Measurements from ENCODE around the gene GULP1.

DNA sequence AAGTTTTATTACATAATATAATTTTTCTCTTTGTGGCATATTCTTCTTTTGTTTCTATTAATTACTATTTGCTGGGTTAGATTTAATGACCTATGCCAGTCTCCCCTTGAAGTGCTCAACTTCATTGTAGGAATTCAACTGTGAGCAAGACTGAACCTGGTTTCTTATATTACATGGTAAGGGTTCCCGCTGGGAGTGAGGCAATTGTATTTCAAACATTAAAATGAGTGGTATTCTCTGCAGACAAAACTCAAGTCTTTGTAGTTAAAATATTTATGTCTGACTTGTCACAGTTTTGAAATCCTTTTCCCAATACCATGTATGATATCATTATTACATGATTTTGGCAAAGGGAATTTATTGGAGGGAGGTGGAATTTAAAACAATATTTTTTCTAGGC is 278.7 kb downstream of the GULP1 start:
- TF ChIP-seq, protein P1, sequence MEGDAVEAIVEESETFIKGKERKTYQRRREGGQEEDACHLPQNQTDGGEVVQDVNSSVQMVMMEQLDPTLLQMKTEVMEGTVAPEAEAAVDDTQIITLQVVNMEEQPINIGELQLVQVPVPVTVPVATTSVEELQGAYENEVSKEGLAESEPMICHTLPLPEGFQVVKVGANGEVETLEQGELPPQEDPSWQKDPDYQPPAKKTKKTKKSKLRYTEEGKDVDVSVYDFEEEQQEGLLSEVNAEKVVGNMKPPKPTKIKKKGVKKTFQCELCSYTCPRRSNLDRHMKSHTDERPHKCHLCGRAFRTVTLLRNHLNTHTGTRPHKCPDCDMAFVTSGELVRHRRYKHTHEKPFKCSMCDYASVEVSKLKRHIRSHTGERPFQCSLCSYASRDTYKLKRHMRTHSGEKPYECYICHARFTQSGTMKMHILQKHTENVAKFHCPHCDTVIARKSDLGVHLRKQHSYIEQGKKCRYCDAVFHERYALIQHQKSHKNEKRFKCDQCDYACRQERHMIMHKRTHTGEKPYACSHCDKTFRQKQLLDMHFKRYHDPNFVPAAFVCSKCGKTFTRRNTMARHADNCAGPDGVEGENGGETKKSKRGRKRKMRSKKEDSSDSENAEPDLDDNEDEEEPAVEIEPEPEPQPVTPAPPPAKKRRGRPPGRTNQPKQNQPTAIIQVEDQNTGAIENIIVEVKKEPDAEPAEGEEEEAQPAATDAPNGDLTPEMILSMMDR (IDR thresholded peaks at IDR 0.05; ENCODE audit: low read depth, low read length, poor library complexity, severe bottlenecking) = no peak
- no peak for TF ChIP-seq EZH2phosphoT487 (IDR thresholded peaks at IDR 0.05; ENCODE audit: borderline replicate concordance, low read length)
